ENCODE results near the gene SLC38A9. TPM values are rescaled to one million over a fixed set of nuclear protein-coding genes. Genes with fewer than 3 reads are reported as not detected.

SLC38A9 gene
- polyA plus RNA-seq, 3 donors from 2014 or later = 6.9 to 15.4 (median 15.2) TPM

DNA sequence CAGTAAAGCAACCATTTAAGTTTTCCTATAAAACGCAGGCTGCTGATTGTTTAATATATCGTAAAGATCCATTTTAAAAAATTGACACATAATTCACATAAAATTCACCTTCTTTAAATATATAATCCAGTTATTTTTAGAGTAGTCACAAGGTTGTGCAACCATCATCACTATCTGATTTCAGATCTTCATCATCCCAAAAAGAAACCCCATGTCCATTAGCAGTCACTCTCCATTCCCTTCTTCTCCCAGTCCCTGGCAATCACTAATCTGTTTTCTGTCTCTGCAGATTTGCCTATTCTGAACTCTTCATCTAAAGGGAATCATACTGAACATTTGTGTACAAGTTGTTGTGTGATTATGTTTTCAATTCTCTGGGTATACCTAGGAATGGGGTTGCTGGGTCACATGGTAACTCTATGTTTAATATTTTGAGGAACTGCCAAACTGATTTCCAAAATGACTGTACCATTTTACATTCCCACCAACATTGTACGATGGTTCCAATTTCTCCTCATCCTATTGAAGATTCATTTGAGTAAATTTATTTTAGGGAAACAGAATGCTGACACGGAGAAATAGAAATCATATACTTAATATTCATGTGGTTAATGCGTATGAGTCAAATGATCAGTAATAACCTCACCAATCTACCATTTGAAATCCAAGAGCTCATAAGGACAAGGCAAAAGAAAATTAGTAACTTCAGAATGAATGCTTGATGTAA, 119.6 kb downstream of the SLC38A9 start:
- Mint-ChIP-seq H3K4me1 (peaks cover 2 to 12% of the 10 kb centered on the region in 2 donors), H3K36me3 (no peaks in the 10 kb centered on the region), H3K27ac (no peak overlapping the region), H3K27me3 (ENCODE audit: low read depth in 3 of 3) (peaks cover 2 to 18% (median 5%) of the 10 kb centered on the region in 3 donors), H3K9me3 (no peaks in the 10 kb centered on the region), H3K4me3 (no peak overlapping the region)
- no peak for DNase-seq

- H3K4me3 Mint-ChIP-seq = no peak overlapping the region
- H3K36me3 Mint-ChIP-seq = no peaks in the 10 kb centered on the region
- H3K27ac Mint-ChIP-seq = no peak overlapping the region
- no peak for DNase-seq
- H3K9me3 Mint-ChIP-seq = no peaks in the 10 kb centered on the region
- H3K27me3 Mint-ChIP-seq (ENCODE audit: low read depth in 3 of 3) = peaks cover 2 to 18% (median 5%) of the 10 kb centered on the region in 3 donors
- H3K4me1 Mint-ChIP-seq = peaks cover 2 to 12% of the 10 kb centered on the region in 2 donors
These were observed 120.4 kb downstream of the SLC38A9 start for GRCh38 chr5:55591686-55592085.

GRCh38 chr5:55585206-55585610, 126.9 kb downstream of the SLC38A9 start:
- H3K4me3 Mint-ChIP-seq = no peak overlapping the region
- H3K4me1 Mint-ChIP-seq = peaks cover 0 to under 1% of the 10 kb centered on the region in 2 donors
- H3K9me3 Mint-ChIP-seq = peaks cover 0 to 1% (median 0%) of the 10 kb centered on the region in 6 donors
- no peaks in the 10 kb centered on the region for H3K36me3 Mint-ChIP-seq
- no peak for DNase-seq
- peaks cover 0 to 3% (median 2%) of the 10 kb centered on the region in 3 donors for H3K27me3 Mint-ChIP-seq (ENCODE audit: low read depth in 3 of 3)
- no peak overlapping the region for H3K27ac Mint-ChIP-seq

- peaks cover 0 to 1% (median 0%) of the 10 kb centered on the region in 6 donors for H3K9me3 Mint-ChIP-seq
- H3K4me1 Mint-ChIP-seq = no peaks in the 10 kb centered on the region
- H3K27ac Mint-ChIP-seq = no peak overlapping the region
- no peaks in the 10 kb centered on the region for H3K36me3 Mint-ChIP-seq
- peaks cover 0 to 2% (median 2%) of the 10 kb centered on the region in 3 donors for H3K27me3 Mint-ChIP-seq (ENCODE audit: low read depth in 3 of 3)
- no peak for DNase-seq
- H3K4me3 Mint-ChIP-seq = no peak overlapping the region
These were observed 127.5 kb downstream of the SLC38A9 start for GRCh38 chr5:55584398-55585205.

DNA sequence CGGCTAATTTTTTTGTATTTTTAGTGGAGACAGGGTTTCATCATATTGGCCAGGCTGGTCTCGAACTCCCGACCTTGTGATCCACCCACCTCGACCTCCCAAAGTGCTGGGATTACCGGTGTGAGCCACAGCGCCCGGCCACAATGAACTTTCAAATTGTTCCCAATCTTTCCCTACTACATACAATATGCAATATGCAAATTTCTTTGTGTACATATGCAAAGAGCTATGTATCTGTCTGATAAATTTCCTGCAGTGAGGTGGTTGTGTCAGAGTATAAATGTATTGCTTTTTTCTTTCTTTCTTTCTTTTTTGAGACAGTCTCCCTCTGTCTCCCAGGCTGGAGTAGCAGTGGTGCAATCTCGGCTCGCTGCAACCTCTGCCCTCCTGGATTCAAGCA, 128.5 kb downstream of the SLC38A9 start:
- H3K4me3 Mint-ChIP-seq = no peak overlapping the region
- peaks cover 0 to 1% (median 0%) of the 10 kb centered on the region in 6 donors for H3K9me3 Mint-ChIP-seq
- no peaks in the 10 kb centered on the region for H3K36me3 Mint-ChIP-seq
- H3K27ac Mint-ChIP-seq = no peak overlapping the region
- no peaks in the 10 kb centered on the region for H3K4me1 Mint-ChIP-seq
- no peak for DNase-seq
- peaks cover 0 to 2% (median 0%) of the 10 kb centered on the region in 3 donors for H3K27me3 Mint-ChIP-seq (ENCODE audit: low read depth in 3 of 3)

DNA sequence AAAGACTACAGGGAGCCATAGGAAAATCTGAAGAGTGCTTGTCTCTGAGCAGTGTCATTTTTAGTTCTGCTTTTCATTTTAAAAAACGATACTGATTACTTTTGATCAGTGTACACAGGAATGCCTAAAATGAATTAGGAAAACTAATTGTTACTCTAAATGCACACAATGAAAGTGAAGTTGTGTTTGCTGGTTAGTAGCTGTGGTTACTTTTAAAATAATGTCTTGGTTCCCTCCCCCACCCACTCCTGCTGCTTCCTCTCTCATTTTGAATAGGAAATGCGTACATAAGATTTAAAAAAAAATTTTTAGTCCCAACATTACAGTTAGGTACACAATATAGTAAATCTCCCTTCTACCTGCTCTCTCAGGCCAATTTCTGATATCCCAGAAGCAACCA, 129.9 kb downstream of the SLC38A9 start:
- DNase-seq = no peak
- no peaks in the 10 kb centered on the region for H3K4me1 Mint-ChIP-seq
- H3K36me3 Mint-ChIP-seq = no peaks in the 10 kb centered on the region
- peaks cover 0 to 1% (median 0%) of the 10 kb centered on the region in 6 donors for H3K9me3 Mint-ChIP-seq
- no peak overlapping the region for H3K27ac Mint-ChIP-seq
- H3K27me3 Mint-ChIP-seq (ENCODE audit: low read depth in 3 of 3) = peaks cover 0 to 2% (median 0%) of the 10 kb centered on the region in 3 donors
- no peak overlapping the region for H3K4me3 Mint-ChIP-seq

DNA sequence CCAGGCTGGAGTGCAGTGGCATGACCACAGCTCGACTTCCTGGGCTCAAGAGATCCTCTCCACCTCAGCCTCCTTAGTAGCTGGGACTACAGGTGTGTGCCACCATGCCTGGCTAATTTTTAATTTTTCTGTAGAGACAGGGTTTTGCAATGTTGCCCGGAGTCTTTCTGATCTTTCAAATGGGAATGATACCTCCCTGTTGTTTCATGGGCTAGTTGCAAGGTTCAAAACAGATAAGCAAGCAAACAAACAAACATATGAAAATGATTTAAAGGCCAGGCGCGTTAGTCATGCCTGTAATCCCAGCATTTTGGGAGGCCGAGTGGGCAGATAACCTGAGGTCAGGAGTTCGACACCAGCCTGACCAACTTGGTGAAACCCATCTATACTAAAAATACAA, 132.1 kb downstream of the SLC38A9 start:
- no peak for DNase-seq
- H3K27me3 Mint-ChIP-seq (ENCODE audit: low read depth in 3 of 3) = peaks cover 0 to 5% (median 3%) of the 10 kb centered on the region in 3 donors
- no peaks in the 10 kb centered on the region for H3K4me1 Mint-ChIP-seq
- H3K9me3 Mint-ChIP-seq = peaks cover 0 to 1% (median 0%) of the 10 kb centered on the region in 6 donors
- H3K4me3 Mint-ChIP-seq = no peak overlapping the region
- H3K27ac Mint-ChIP-seq = no peak overlapping the region
- H3K36me3 Mint-ChIP-seq = no peaks in the 10 kb centered on the region

GRCh38 chr5:55578771-55579170, 133.4 kb downstream of the SLC38A9 start:
- H3K27ac Mint-ChIP-seq = no peak overlapping the region
- H3K27me3 Mint-ChIP-seq (ENCODE audit: low read depth in 3 of 3) = peaks cover 0 to 5% (median 3%) of the 10 kb centered on the region in 3 donors
- H3K9me3 Mint-ChIP-seq = peaks cover 0 to 1% (median 0%) of the 10 kb centered on the region in 6 donors
- H3K4me1 Mint-ChIP-seq = no peaks in the 10 kb centered on the region
- H3K36me3 Mint-ChIP-seq = no peaks in the 10 kb centered on the region
- H3K4me3 Mint-ChIP-seq = no peak overlapping the region
- DNase-seq = no peak

GRCh38 chr5:55577353-55578060, 134.6 kb downstream of the SLC38A9 start:
- Mint-ChIP-seq H3K4me1 (no peaks in the 10 kb centered on the region), H3K4me3 (no peak overlapping the region), H3K9me3 (peaks cover 0 to 1% (median 0%) of the 10 kb centered on the region in 6 donors), H3K36me3 (no peaks in the 10 kb centered on the region), H3K27ac (no peak overlapping the region), H3K27me3 (ENCODE audit: low read depth in 3 of 3) (peaks cover 0 to 3% (median 2%) of the 10 kb centered on the region in 3 donors)
- no peak for DNase-seq

DNA sequence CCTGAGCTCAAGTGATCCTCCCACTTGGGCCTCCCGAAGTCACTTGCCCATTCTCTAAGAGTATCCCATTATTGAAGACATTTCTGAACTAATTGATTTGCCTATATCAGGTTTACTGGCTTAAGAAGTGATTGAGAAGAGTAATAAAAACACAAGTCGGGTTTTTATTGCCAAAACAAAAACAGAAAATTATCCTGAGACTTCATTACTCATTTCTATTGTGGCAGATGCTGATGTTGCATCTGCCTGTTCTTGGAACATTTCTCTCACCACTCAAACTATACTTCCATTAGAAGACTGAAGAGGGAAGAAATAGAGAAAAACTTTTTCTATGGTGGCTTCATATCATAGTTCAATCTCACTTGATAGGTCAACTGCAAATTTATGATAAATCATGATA, 135.5 kb downstream of the SLC38A9 start:
- Mint-ChIP-seq H3K27ac (no peak overlapping the region), H3K9me3 (no peaks in the 10 kb centered on the region), H3K36me3 (no peaks in the 10 kb centered on the region), H3K4me3 (no peak overlapping the region), H3K4me1 (no peaks in the 10 kb centered on the region), H3K27me3 (ENCODE audit: low read depth in 3 of 3) (peaks cover 0 to 7% (median 5%) of the 10 kb centered on the region in 3 donors)
- no peak for DNase-seq

Other genes starting within 250 kb of the SLC38A9 start
- 1 to 10 TPM; 2.2 to 9.8 (median 3.4) TPM for gene PLPP1, start 177.4 kb downstream of the SLC38A9 start, polyA plus RNA-seq
- gene DDX4, start 25.7 kb upstream of the SLC38A9 start, polyA plus RNA-seq = not detected
- not detected for gene IL31RA, start 139.0 kb upstream of the SLC38A9 start, polyA plus RNA-seq